ENCODE data around the gene GABRG3.

The GABRG3 gene

GRCh38 chr15:27482287-27482686 lies 511.3 kb downstream of the GABRG3 start:
- no peak for DNase-seq

GRCh38 chr15:27483124-27483523 lies 512.1 kb downstream of the GABRG3 start:
- DNase-seq, result no peak

GRCh38 chr15:27485265-27485664 lies 514.3 kb downstream of the GABRG3 start:
- DNase-seq, result no peak

- no peak for DNase-seq
Observed at GRCh38 chr15:27486051-27486450, 515.1 kb downstream of the GABRG3 start.

- no peak for DNase-seq
Observed at GRCh38 chr15:27486683-27487647, 516.0 kb downstream of the GABRG3 start.

- no peak for DNase-seq
Observed at GRCh38 chr15:27487846-27488245, 516.9 kb downstream of the GABRG3 start.

GRCh38 chr15:27490867-27491595 lies 520.0 kb downstream of the GABRG3 start:
- no peak for DNase-seq

- no peak for DNase-seq
Observed at GRCh38 chr15:27491666-27492621, 521.0 kb downstream of the GABRG3 start.

- no peak for DNase-seq
Observed at GRCh38 chr15:27495963-27496459, 525.0 kb downstream of the GABRG3 start.

- no peak for DNase-seq
Observed at GRCh38 chr15:27498700-27499099, 527.7 kb downstream of the GABRG3 start.

GRCh38 chr15:27499191-27499590 lies 528.2 kb downstream of the GABRG3 start:
- DNase-seq, result no peak

GRCh38 chr15:27499719-27500118 lies 528.7 kb downstream of the GABRG3 start:
- no peak for DNase-seq

- no peak for DNase-seq
Observed at GRCh38 chr15:27500206-27500605, 529.2 kb downstream of the GABRG3 start.

- no peak for DNase-seq
Observed at GRCh38 chr15:27506752-27507151, 535.8 kb downstream of the GABRG3 start.

GRCh38 chr15:27509014-27509413 lies 538.0 kb downstream of the GABRG3 start:
- DNase-seq, result no peak

- DNase-seq, result no peak
Observed at GRCh38 chr15:27512281-27513001, 541.5 kb downstream of the GABRG3 start.

- no peak for DNase-seq
Observed at GRCh38 chr15:27514526-27514925, 543.5 kb downstream of the GABRG3 start.

GRCh38 chr15:27527490-27528067 lies 556.6 kb downstream of the GABRG3 start:
- DNase-seq, result no peak

GRCh38 chr15:27529399-27529798 lies 558.4 kb downstream of the GABRG3 start:
- no peak for DNase-seq

- no peak for DNase-seq
Observed at GRCh38 chr15:27530994-27531393, 560.0 kb downstream of the GABRG3 start.

- no peak for DNase-seq
Observed at GRCh38 chr15:27532358-27532757, 561.4 kb downstream of the GABRG3 start.
